ENCODE measurements around the gene GUCA1C.

The GUCA1C gene

DNA sequence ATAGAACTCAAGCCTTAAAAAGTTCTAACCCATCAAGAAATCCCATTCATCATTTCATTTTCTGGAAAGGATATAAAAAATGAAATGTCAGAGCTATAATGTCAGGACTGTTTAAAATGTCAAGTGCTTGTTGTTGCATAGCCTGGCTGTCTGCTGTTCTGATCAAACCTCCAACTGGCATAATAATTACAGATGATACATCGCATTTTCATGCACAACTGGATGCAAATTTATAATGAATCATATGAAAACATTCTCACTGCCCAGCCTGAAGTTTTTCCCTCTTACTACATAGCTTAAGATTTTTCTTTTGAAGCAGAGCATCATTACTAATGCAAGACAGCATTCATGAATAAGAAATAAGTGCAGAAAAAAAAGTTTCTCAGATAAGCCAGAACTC is 46.5 kb downstream of the GUCA1C start:
- DNase-seq: no peak

DNA sequence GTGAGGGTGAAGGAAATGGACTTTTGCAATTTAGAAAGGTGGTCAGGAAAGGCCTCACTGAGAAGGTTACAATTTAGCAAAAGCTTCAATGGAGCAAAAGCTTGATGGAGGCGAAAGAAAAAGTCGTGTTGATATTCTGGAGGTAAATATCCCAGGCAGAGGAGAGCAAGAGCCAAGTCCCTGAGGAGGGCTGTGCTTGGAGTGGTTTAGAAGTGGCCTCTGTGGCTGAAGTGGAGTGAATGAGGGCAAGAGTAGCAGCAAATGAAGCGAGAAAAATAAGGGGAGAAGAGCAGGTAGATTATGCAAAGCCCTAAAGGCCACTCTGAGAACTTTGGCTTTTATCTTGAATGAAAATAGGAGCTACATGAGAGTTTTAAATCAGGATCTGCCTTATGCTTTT is 54.1 kb downstream of the GUCA1C start:
- no peak for DNase-seq

DNA sequence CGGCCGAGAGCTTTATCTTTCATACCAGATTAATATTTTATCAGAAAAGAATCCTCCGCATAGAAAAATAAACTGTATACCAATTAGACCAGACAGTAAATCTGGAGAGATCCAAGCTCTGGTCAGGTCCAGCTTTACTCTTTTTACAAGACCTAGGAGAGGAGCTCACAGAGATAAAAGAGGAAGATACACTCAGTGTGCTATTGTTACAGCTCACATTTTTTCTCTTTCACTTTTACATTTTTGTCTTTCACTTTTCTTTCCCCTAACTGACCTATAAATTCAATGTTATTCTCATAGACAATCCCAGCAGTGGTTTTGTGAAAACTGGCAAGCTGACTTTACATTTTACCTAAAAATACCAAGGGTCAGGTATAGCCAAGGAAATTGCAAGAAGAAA is 55.8 kb downstream of the GUCA1C start:
- peak; percentile 24 for DNase-seq

DNA sequence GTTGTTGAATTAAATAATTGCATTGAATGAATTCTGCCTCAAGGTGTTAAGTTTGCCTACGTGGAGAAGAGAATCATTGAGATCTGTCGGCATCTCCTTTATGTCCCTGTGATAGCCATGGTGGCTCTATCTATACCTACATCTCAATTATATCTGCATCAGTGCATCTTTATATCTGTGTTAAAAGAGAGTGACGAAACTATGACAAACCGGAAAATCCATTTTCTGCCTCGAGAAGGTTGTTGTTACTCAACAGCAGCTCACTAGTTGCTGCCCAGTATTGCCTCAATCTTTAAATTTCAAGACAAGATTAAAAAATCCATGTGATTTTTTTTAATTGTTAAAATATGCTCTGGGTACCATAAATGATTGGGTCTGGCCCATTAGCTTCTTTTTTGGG is 58.7 kb downstream of the GUCA1C start:
- DNase-seq: no peak

DNA sequence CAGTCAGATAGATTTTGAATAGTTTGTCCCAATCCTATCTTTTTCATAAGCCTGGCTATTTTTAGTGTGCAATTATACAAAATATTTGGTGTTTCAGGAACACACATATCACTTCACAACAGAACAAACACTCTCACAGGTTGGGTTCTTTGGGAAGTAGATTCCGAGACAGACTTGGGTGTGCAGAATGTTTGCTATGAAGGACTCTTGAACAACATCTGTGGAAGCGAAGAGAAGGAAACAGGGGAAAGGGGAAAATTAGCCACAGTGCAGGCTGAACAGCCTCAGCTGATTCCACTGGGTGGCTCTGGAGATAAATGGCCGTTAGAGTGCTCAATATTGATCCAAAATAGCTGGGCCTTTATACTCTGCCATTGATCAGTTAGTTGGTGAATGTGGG is 61.8 kb downstream of the GUCA1C start:
- no peak for DNase-seq

DNA sequence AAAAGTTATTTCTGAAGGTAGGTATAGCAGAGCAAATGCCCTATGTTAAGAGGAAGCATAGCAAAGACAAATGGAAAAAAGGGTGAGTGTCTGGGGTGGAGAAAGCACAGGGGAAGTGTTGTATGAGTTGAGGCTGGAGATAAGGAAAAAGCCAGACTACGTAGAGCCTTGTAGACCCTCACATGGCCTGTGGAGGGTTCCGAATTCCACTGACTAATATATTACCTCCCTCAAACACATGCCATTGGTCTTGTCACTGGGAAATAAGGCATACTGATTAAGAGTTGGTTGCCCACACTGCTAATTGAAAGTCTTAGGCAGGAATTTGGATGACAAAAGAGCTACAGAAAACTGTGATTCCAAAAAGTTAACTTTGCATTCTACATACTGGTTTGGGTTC is 65.9 kb downstream of the GUCA1C start:
- no peak for DNase-seq

DNA sequence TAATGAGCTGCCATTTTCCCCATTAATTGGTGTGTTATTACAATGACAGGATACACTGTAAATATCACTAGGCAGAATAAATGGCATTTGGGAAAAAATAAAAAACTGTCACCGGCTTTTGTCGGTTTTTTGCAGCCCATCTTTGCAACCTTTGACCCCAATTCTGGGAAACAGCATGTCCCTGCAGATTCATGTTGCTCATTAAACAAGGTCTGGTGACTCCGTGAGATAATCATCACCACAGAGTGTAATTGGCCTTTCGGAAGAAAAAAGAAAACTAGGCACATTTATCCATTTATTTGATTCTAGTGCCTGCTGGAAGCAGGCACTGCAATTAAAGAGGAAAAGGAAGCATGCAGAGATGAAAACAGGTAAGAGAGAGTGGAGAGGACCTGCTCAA is 66.6 kb downstream of the GUCA1C start:
- DNase-seq: no peak

DNA sequence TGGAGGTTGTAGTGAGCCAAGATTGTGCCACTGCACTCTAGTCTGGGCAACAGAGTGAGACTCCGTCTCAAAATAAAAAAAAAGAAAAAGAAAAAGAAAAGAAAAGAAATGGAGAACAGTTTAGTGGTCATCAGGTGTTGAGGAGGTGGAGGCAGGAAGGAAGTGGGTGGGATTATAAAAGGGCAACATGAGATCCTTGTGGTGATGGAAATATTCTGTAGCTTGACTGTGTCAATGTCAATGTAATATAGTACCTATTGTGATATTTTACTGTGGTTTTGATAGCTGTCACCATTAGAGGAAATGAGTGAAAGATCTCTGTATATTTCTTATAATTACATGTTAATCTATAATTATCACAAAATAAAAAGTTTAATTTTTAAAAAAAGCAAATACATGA is 70.3 kb downstream of the GUCA1C start:
- no peak for DNase-seq

DNA sequence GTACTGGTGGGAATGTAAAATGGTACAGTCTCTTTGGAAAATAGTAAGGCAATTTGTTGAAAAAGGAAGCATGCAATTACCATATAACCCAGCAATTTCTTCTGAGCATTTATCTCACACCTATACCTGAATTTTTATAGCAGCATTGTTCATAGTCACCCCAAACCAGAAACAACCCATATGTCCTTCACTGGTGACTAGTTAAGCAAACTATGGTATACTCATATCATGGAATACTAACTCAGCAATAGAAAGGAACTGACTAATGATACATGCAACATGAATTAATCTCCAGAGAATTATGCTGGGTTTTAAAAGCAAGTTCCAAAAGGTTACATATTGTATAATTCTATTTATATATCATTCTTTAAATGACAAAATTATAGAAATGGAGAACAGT is 70.9 kb downstream of the GUCA1C start:
- no peak for DNase-seq

DNA sequence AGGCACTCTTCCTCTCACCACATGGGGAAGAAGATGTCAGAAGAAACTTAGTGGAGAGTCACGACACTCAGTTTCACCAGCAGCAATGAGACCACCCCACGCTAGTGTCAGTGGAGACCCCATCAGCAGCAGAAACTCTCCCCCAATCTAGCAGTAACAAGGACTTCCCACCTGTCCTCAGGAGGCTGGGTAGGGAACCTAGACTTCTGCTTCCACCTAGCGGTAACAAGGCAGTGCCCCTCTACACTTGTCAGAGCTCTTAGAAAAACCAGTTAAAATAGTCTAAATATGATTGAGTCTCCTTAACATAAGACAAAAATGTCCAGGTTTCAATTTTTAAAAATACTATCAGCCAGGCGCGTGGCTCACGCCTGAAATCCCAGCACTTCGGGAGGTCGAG is 73.8 kb downstream of the GUCA1C start:
- no peak for DNase-seq

DNA sequence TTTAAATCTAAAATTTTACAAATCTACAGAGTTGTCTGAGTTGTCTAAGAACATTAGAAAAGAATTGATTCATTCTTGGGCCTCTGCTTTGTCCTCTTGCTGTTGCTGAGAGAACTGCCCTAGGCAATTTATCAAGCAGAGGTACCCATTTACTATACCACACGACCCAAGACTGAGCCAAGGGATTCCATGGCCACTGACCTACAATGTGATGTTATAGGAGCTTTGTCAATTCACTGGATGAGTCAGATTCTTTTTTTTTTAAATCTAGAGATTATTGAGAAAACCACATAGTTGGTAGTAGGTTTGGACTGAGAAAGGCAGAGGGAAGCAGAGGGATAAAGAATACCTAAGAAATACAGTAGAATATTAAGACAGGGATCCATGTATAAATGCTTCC is 75.8 kb downstream of the GUCA1C start:
- DNase-seq: no peak

DNA sequence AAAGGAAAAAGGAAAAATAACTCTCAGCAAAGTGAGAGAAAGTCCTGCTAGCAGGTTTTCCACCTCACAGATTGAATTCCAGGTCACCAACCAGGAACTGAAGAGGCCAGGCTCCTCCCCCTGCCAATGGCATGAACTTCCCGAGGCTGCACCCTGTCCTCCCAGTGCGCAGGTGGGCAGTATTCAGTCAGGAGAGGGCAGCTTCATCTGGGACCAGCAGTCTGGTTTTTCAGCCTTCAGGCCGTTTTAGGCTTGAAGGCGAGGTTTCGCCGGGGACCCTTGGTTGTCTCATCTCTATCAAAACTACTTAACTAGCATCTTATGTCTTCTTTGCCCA is 89.9 kb downstream of the GUCA1C start:
- no peak for DNase-seq

DNA sequence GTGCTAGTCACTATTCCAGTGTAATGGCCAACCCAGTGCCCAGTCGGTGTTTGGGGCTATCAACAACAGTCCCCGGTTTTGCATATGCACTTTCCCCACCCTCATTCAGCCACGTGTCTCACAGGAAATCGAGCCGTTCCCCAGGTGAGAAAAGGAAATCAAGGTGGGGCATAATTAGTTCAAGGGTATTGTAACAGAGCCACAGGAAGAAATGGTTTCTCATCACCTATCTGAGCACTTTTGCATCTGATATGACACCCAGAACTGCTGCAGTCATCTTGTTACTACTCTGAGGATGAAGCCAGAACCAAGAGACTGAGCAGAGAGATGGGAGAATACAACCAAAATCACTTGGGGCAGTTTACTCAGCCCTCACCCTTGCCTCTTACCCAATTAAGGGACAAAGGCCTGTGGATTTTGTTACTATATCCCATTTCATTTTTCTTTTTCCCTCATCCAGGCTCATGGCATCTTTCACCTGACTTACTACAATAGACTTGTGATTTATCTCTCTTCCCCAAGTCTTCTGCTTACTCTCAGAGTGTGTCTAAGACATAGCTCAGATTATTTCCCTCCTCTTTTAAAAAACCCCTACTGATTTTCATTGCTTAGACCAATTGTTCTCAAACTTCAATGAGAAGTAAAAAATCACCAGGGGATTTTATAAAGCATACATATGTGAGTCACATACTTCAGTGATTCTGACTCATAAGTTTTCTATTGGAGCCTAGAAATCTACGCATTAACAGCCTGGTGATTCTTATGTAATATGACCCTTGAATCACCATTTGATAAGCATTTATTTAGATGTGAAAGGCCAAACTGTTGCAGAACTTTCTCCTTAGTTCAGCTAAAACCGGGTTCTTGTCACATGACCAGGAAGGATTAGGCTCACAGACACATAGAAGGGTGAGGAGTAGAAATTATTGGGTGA is 90.5 kb downstream of the GUCA1C start:
- DNase-seq: peak; percentile 9

DNA sequence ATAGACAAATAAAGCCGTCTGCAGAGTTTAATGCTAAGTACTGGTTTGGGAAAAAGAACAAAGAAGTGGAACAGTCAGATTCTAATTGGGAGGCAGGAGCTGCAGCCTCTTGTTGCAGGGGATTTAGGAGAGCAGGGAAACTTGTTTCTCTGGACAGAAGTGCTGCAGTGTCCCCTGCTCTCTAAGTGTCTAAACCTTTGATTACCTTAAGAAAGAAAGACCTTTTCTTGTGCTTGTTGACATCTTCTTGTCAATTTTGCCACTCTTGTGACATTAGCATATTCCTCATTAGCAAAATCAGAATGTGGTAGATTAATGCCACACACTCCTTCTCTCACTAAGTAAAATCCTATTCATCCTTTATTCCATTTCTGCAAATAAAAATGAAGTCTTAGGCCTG is 92.3 kb downstream of the GUCA1C start:
- DNase-seq: no peak
